Suprapubic skin (tissue), 4 donors: ENCODE results near the gene CNNM2. TPM values are rescaled to one million over a fixed set of nuclear protein-coding genes. Genes with fewer than 3 reads are reported as not detected.
"Not testable (repeated sequence)": the region's sequence is repeated elsewhere in the genome, so short reads cannot be mapped to it uniquely, and the experiment has no call there.

ENCODE experiments used
- DNase-seq, 2 donors: peaks; one replicate each; pipeline ENCODE4 v3.0.0-alpha.2; 2019; ENCODE audit warnings: low spot score in 2 of 2
- H3K27ac ChIP-seq: fragments of 200-600 bp; sonication (generic); one replicate; pipeline ENCODE4 v1.5.1; 2019
- H3K27me3 ChIP-seq: fragments of 200-600 bp; sonication (generic); one replicate; pipeline ENCODE4 v1.5.1; 2019
- H3K36me3 ChIP-seq: fragments of 200-600 bp; sonication (generic); one replicate; pipeline ENCODE4 v1.5.1; 2019
- H3K4me1 ChIP-seq: fragments of 200-600 bp; sonication (generic); one replicate; pipeline ENCODE4 v1.5.1; 2019
- H3K4me3 ChIP-seq: fragments of 200-600 bp; sonication (generic); one replicate; pipeline ENCODE4 v1.5.1; 2019; ENCODE audit warnings: mild to moderate bottlenecking
- H3K9me3 ChIP-seq: fragments of 200-600 bp; sonication (generic); one replicate; pipeline ENCODE4 v1.5.1; 2019
- CTCF ChIP-seq, 2 donors: fragments of 200-600 bp in 1 of 2; fragments of 450-650 bp in 1 of 2; sonication (generic) in 1 of 2; IDR thresholded peaks; one replicate each; pipeline ENCODE4 v1.5.1; 2016 to 2019; ENCODE audit warnings: antibody characterized with exemption in 2 of 2, mild to moderate bottlenecking in 1 of 2, moderate library complexity in 1 of 2
- EP300 ChIP-seq: sonication (generic); formaldehyde crosslinking; IDR thresholded peaks from one replicate; pipeline ENCODE4 v1.6.1; 2017; ENCODE audit warnings: antibody characterized with exemption
- POLR2A ChIP-seq, 2 donors: fragments of 450-650 bp; IDR thresholded peaks; one replicate each; pipeline ENCODE4 v1.6.1; 2017; ENCODE audit warnings: antibody characterized with exemption in 2 of 2, mild to moderate bottlenecking in 2 of 2, moderate library complexity in 2 of 2
- POLR2AphosphoS5 ChIP-seq, 3 donors: sonication (generic); formaldehyde crosslinking; IDR thresholded peaks; one replicate each; pipeline ENCODE4 v1.6.1; 2017; ENCODE audit warnings: antibody characterized with exemption in 3 of 3
- WGBS: methylation state at CpG from one replicate; pipeline ENCODE4 v1.1.5; 2018; 5-methylcytosine and 5-hydroxymethylcytosine counted together
- total RNA-seq, 4 donors: library from RNA; depleted of rRNA; stranded (reverse); fragments of >200 nt; gene quantifications; one replicate each; pipeline ENCODE4 v1.1.0, GENCODE V29; 2016

The CNNM2 gene
- total RNA-seq, 4 donors from 2014 or later, result 8.7 to 16.9 (median 12.9) TPM

GRCh38 chr10:102926842-102927241, 8.7 kb downstream of the CNNM2 start:
- TF ChIP-seq EP300 (no peak), POLR2AphosphoS5 (IDR thresholded peaks at IDR 0.05) (no peak), CTCF (IDR thresholded peaks at IDR 0.05) (no peak), POLR2A (IDR thresholded peaks at IDR 0.05) (no peak)
- Histone ChIP-seq H3K27ac (no peak overlapping the region), H3K4me1 (no peaks in the 10 kb centered on the region), H3K36me3 (no peaks in the 10 kb centered on the region), H3K9me3 (no peaks in the 10 kb centered on the region), H3K4me3 (no peak overlapping the region), H3K27me3 (no peaks in the 10 kb centered on the region)
- WGBS, result 94% methylated on average over 6 of the region's 6 CpGs
- DNase-seq, result no peak

GRCh38 chr10:102927311-102928010, 9.4 kb downstream of the CNNM2 start:
- no peak for DNase-seq
- Histone ChIP-seq H3K4me3 (no peak overlapping the region), H3K9me3 (no peaks in the 10 kb centered on the region), H3K27me3 (no peaks in the 10 kb centered on the region), H3K27ac (no peak overlapping the region), H3K36me3 (no peaks in the 10 kb centered on the region), H3K4me1 (no peaks in the 10 kb centered on the region)
- TF ChIP-seq EP300 (no peak), POLR2A (IDR thresholded peaks at IDR 0.05) (no peak), POLR2AphosphoS5 (IDR thresholded peaks at IDR 0.05) (no peak), CTCF (IDR thresholded peaks at IDR 0.05) (no peak)
- WGBS, result 87% methylated on average over 12 of the region's 12 CpGs

- DNase-seq, H3K4me1 ChIP-seq, H3K27me3 ChIP-seq, H3K9me3 ChIP-seq, H3K27ac ChIP-seq, H3K4me3 ChIP-seq, H3K36me3 ChIP-seq: not testable (repeated sequence)
- 93% methylated on average over 5 of the region's 5 CpGs for WGBS
Measured at GRCh38 chr10:102928442-102928841, 10.3 kb downstream of the CNNM2 start.

- Histone ChIP-seq H3K4me3 (no peak overlapping the region), H3K36me3 (no peaks in the 10 kb centered on the region), H3K4me1 (no peaks in the 10 kb centered on the region), H3K27ac (no peak overlapping the region), H3K27me3 (no peaks in the 10 kb centered on the region), H3K9me3 (no peaks in the 10 kb centered on the region)
- WGBS, result 91% methylated on average over 2 of the region's 2 CpGs
- no peak for DNase-seq
- TF ChIP-seq POLR2AphosphoS5 (IDR thresholded peaks at IDR 0.05) (no peak), EP300 (no peak), CTCF (IDR thresholded peaks at IDR 0.05) (no peak), POLR2A (IDR thresholded peaks at IDR 0.05) (no peak)
Measured at GRCh38 chr10:102930720-102931119, 12.6 kb downstream of the CNNM2 start.

GRCh38 chr10:102931643-102932042, 13.5 kb downstream of the CNNM2 start:
- 86% methylated on average over 5 of the region's 5 CpGs for WGBS
- Histone ChIP-seq H3K27ac (no peak overlapping the region), H3K27me3 (no peaks in the 10 kb centered on the region), H3K9me3 (no peaks in the 10 kb centered on the region), H3K4me1 (no peaks in the 10 kb centered on the region), H3K36me3 (no peaks in the 10 kb centered on the region), H3K4me3 (no peak overlapping the region)
- no peak for DNase-seq
- TF ChIP-seq POLR2A (IDR thresholded peaks at IDR 0.05), result no peak
- TF ChIP-seq CTCF (IDR thresholded peaks at IDR 0.05), result no peak
- TF ChIP-seq EP300, result no peak
- no peak for TF ChIP-seq POLR2AphosphoS5 (IDR thresholded peaks at IDR 0.05)

- no peak for DNase-seq
- Histone ChIP-seq H3K4me1 (no peaks in the 10 kb centered on the region), H3K27me3 (no peaks in the 10 kb centered on the region), H3K9me3 (no peaks in the 10 kb centered on the region), H3K36me3 (no peaks in the 10 kb centered on the region), H3K27ac (no peak overlapping the region), H3K4me3 (no peak overlapping the region)
- no peak for TF ChIP-seq POLR2AphosphoS5 (IDR thresholded peaks at IDR 0.05)
- TF ChIP-seq CTCF (IDR thresholded peaks at IDR 0.05), result no peak
- TF ChIP-seq EP300, result no peak
- no peak for TF ChIP-seq POLR2A (IDR thresholded peaks at IDR 0.05)
- 94% methylated on average over 4 of the region's 4 CpGs for WGBS
Measured at GRCh38 chr10:102935505-102935904, 17.4 kb downstream of the CNNM2 start.
